Heart left ventricle (tissue), 13 donors: ENCODE measurements around the gene CLIP1.

ENCODE experiments used
- POLR2A ChIP-seq, 2 donors: fragments of 450-650 bp; IDR thresholded peaks; one replicate each; pipeline ENCODE4 v1.6.1; 2017; ENCODE audit warnings: antibody characterized with exemption in 2 of 2, mild to moderate bottlenecking in 2 of 2, moderate library complexity in 2 of 2
- TF ChIP-seq, protein P1 (sequence below), 12 donors: fragments of 200-600 bp; sonication (generic) in 4 of 12; IDR thresholded peaks; one replicate each; pipeline versions ENCODE4 v1.5.0 to v1.8.0; 2018 to 2022; ENCODE audit warnings: antibody characterized with exemption in 12 of 12, mild to moderate bottlenecking in 5 of 12
- donor health status: ischemic (EF 13 %, LVEDD 7.1; RV severe dilation, severe dysfunction).
- donor health status: DM: no; HTN: yes; CAD: no.
- donor health status: DM: no; HTN: no; CAD: no.
- donor health status: ischemic (EF 25% LVEDD 6.9; RV normal size, moderate dysfunction).
- donor health status: ischemic (EF 25% LVEDD 5.7; RV mildly dilated, moderate dysfunction).
- donor health status: ischemic (EF 35%, LVEDD 5.7; RV mildly dilated, moderate dysfunction).
- donor health status: nonischemic (EF 11% LVEDD 7.7; RV severe dilation, severe dysfunction).
- donor health status: DM: yes; HTN: yes; CAD: no.
- donor health status: PGD.
- donor health status: ischemic (EF 29% LVEDD 5.4; RV normal size, mild dysfunction).
- donor health status: nonischemic (EF 23%, LVEDD 6.1; RV moderate dilation, normal function).

- TF ChIP-seq, protein P1, sequence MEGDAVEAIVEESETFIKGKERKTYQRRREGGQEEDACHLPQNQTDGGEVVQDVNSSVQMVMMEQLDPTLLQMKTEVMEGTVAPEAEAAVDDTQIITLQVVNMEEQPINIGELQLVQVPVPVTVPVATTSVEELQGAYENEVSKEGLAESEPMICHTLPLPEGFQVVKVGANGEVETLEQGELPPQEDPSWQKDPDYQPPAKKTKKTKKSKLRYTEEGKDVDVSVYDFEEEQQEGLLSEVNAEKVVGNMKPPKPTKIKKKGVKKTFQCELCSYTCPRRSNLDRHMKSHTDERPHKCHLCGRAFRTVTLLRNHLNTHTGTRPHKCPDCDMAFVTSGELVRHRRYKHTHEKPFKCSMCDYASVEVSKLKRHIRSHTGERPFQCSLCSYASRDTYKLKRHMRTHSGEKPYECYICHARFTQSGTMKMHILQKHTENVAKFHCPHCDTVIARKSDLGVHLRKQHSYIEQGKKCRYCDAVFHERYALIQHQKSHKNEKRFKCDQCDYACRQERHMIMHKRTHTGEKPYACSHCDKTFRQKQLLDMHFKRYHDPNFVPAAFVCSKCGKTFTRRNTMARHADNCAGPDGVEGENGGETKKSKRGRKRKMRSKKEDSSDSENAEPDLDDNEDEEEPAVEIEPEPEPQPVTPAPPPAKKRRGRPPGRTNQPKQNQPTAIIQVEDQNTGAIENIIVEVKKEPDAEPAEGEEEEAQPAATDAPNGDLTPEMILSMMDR (IDR thresholded peaks at IDR 0.05): no peak
- TF ChIP-seq POLR2A (IDR thresholded peaks at IDR 0.05): no peak
Observed at GRCh38 chr12:122327014-122327413, 95.5 kb downstream of the CLIP1 start.
